Keratinocyte (primary cell): ENCODE results near the gene NR6A1. TPM values are rescaled to one million over a fixed set of nuclear protein-coding genes. Genes with fewer than 3 reads are reported as not detected.

Experiments
- DNase-seq: peaks from one replicate; pipeline ENCODE4 v3.0.0-alpha.2; 2011; ENCODE audit warnings: low read depth, missing footprints, low spot score
- FAIRE-seq: peaks from 2 replicates; lab custom pipeline; 2011; peaks lifted over from hg19 to GRCh38; lab: Jason Lieb, UNC
- H2AFZ ChIP-seq: 2 replicates; pipeline ENCODE4 v1.6.0; 2012; ENCODE audit warnings: low read length, control low read depth, inconsistent platforms; ENCODE audit not compliant: control insufficient read depth
- H3K27ac ChIP-seq: 2 replicates; pipeline ENCODE4 v1.5.1; 2011; ENCODE audit warnings: low read length; ENCODE audit not compliant: control insufficient read depth, insufficient read depth
- H3K27me3 ChIP-seq: 3 replicates; pipeline ENCODE4 v1.6.0; 2011; ENCODE audit warnings: low read length; ENCODE audit not compliant: control insufficient read depth, insufficient read depth; ENCODE audit errors: extremely low read depth
- H3K36me3 ChIP-seq, 2 experiments: 2 replicates in 1 of 2; 3 replicates in 1 of 2; pipeline ENCODE4 v1.5.1; 2011; ENCODE audit warnings: low read length in 2 of 2, mild to moderate bottlenecking in 1 of 2; ENCODE audit not compliant: control insufficient read depth in 2 of 2, insufficient read depth in 2 of 2; ENCODE audit errors: extremely low read depth in 1 of 2
- H3K4me1 ChIP-seq: 3 replicates; pipeline ENCODE4 v1.5.1; 2011; ENCODE audit warnings: low read length; ENCODE audit not compliant: control insufficient read depth, insufficient read depth; ENCODE audit errors: extremely low read depth
- H3K4me2 ChIP-seq: 3 replicates; pipeline ENCODE4 v1.6.0; 2011; ENCODE audit warnings: low read depth, low read length; ENCODE audit not compliant: control insufficient read depth, insufficient read depth; ENCODE audit errors: extremely low read depth
- H3K4me3 ChIP-seq, 3 experiments: fragments of 200-600 bp in 1 of 3; sonication (generic) in 1 of 3; 2 replicates in 2 of 3; 3 replicates in 1 of 3; pipeline ENCODE4 v1.5.1; 2011 to 2016; ENCODE audit warnings: low read length in 3 of 3, mild to moderate bottlenecking in 3 of 3, control low read depth in 2 of 3, inconsistent platforms in 1 of 3, low read depth in 1 of 3, mixed read lengths in 1 of 3, mixed run types in 1 of 3, moderate library complexity in 1 of 3; ENCODE audit not compliant: control insufficient read depth in 2 of 3, insufficient read depth in 2 of 3; ENCODE audit errors: extremely low read depth in 1 of 3
- H3K79me2 ChIP-seq: 2 replicates; pipeline ENCODE4 v1.6.0; 2012; ENCODE audit warnings: low read length; ENCODE audit not compliant: control insufficient read depth, insufficient read depth
- H3K9ac ChIP-seq: 3 replicates; pipeline ENCODE4 v1.6.0; 2011; ENCODE audit warnings: low read length; ENCODE audit not compliant: control insufficient read depth, insufficient read depth; ENCODE audit errors: extremely low read depth
- H3K9me1 ChIP-seq: 3 replicates; pipeline ENCODE4 v1.6.0; 2011; ENCODE audit warnings: low read length; ENCODE audit not compliant: control insufficient read depth, insufficient read depth; ENCODE audit errors: extremely low read depth
- H3K9me3 ChIP-seq: 2 replicates; pipeline ENCODE4 v1.5.1; 2012; ENCODE audit warnings: low read depth, low read length; ENCODE audit not compliant: control insufficient read depth
- H4K20me1 ChIP-seq: 3 replicates; pipeline ENCODE4 v1.6.0; 2011; ENCODE audit warnings: low read length; ENCODE audit not compliant: control insufficient read depth, insufficient read depth; ENCODE audit errors: extremely low read depth
- EZH2 ChIP-seq: IDR thresholded peaks from one replicate; pipeline ENCODE4 v1.6.1; 2012; ENCODE audit warnings: inconsistent platforms, mild to moderate bottlenecking, low read length, moderate library complexity
- dilution Hi-C: fragments of 300-500 bp; cut with MboI; formaldehyde crosslinking; loops from one replicate; pipeline ENCODE4 v1.7.0; 2020; ENCODE audit warnings: low sequenced_read_pairs; ENCODE audit not compliant: extremely low pct_ligation_motif_present
- polyA plus RNA-seq, 5 experiments: library from polyadenylated mRNA; depleted of rRNA in 3 of 5; stranded (reverse) in 3 of 5; stranded (forward) in 1 of 5; unstranded in 1 of 5; fragments of >200 nt; gene quantifications; 1 replicate in 1 of 5; 2 replicates in 3 of 5; 3 replicates in 1 of 5; pipeline versions ENCODE4 v1.2.1 to v1.2.3, GENCODE V29; 2011 to 2012; ENCODE audit warnings: missing spikeins in 2 of 5, low read depth in 1 of 5, low replicate concordance in 1 of 5
- TF ChIP-seq, protein P1 (sequence below), 3 experiments: IDR thresholded peaks in 1 of 3; conservative IDR thresholded peaks in 1 of 3; optimal IDR thresholded peaks in 1 of 3; 2 replicates in 2 of 3; 3 replicates in 1 of 3; pipeline versions ENCODE3 to v1.5.1; 2011; ENCODE audit warnings: low read length in 3 of 3, mild to moderate bottlenecking in 3 of 3, moderate library complexity in 2 of 3, control low read depth in 1 of 3, inconsistent platforms in 1 of 3; ENCODE audit not compliant: insufficient read depth in 2 of 3; ENCODE audit errors: extremely low read depth in 1 of 3

The NR6A1 gene
- polyA plus RNA-seq, 1 donor (not counting 4 experiments of a cell fraction or from before 2014, with no cell fraction given): 1.8 TPM

- peaks cover 9% of the 10 kb centered on the region for H3K27me3 ChIP-seq
- FAIRE-seq: no peak
- no peaks in the 10 kb centered on the region for H3K9me1 ChIP-seq
- TF ChIP-seq, protein P1, sequence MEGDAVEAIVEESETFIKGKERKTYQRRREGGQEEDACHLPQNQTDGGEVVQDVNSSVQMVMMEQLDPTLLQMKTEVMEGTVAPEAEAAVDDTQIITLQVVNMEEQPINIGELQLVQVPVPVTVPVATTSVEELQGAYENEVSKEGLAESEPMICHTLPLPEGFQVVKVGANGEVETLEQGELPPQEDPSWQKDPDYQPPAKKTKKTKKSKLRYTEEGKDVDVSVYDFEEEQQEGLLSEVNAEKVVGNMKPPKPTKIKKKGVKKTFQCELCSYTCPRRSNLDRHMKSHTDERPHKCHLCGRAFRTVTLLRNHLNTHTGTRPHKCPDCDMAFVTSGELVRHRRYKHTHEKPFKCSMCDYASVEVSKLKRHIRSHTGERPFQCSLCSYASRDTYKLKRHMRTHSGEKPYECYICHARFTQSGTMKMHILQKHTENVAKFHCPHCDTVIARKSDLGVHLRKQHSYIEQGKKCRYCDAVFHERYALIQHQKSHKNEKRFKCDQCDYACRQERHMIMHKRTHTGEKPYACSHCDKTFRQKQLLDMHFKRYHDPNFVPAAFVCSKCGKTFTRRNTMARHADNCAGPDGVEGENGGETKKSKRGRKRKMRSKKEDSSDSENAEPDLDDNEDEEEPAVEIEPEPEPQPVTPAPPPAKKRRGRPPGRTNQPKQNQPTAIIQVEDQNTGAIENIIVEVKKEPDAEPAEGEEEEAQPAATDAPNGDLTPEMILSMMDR (optimal IDR thresholded peaks at IDR 0.05 in 1 of 3, IDR thresholded peaks at IDR 0.05 in 1 of 3, conservative IDR thresholded peaks at IDR 0.05 in 1 of 3; ENCODE audit: extremely low read depth in 1 of 3, insufficient read depth in 2 of 3, low read length in 3 of 3): peak; percentile 68 to 94 (median 88)
- TF ChIP-seq EZH2: no peak
- H3K4me3 ChIP-seq: peak overlapping the region; percentile 77 to 82 (median 79)
- no peaks in the 10 kb centered on the region for H3K9me3 ChIP-seq
- peaks cover 9% of the 10 kb centered on the region for H3K4me1 ChIP-seq
- H2AFZ ChIP-seq: peak overlapping the region; percentile 89
- peak overlapping the region; percentile 86 for H3K27ac ChIP-seq
- H4K20me1 ChIP-seq: no peaks in the 10 kb centered on the region
- no peak for DNase-seq
- no peaks in the 10 kb centered on the region for H3K36me3 ChIP-seq
- dilution Hi-C loops: no loop called here
- peak overlapping the region; percentile 69 for H3K4me2 ChIP-seq
- H3K79me2 ChIP-seq: peaks cover 1% of the 10 kb centered on the region
- H3K9ac ChIP-seq: peak overlapping the region; percentile 76
Observed at GRCh38 chr9:124771867-124772679, 962 bp upstream of the NR6A1 start.

- peak overlapping the region; percentile 55 for H2AFZ ChIP-seq
- H3K4me1 ChIP-seq: peaks cover 7% of the 10 kb centered on the region
- peak overlapping the region; percentile 76 for H3K9ac ChIP-seq
- H3K4me2 ChIP-seq: peak overlapping the region; percentile 59
- no peaks in the 10 kb centered on the region for H3K9me3 ChIP-seq
- no peak for FAIRE-seq
- DNase-seq: no peak
- TF ChIP-seq, protein P1 (optimal IDR thresholded peaks at IDR 0.05 in 1 of 3, IDR thresholded peaks at IDR 0.05 in 1 of 3, conservative IDR thresholded peaks at IDR 0.05 in 1 of 3; ENCODE audit: extremely low read depth in 1 of 3, insufficient read depth in 2 of 3, low read length in 3 of 3): no peak
- no peak for TF ChIP-seq EZH2
- H4K20me1 ChIP-seq: no peaks in the 10 kb centered on the region
- no peaks in the 10 kb centered on the region for H3K9me1 ChIP-seq
- H3K4me3 ChIP-seq: peak overlapping the region; percentile 76 to 82 (median 82)
- H3K27me3 ChIP-seq: no peaks in the 10 kb centered on the region
- dilution Hi-C loops: no loop called here
- no peaks in the 10 kb centered on the region for H3K36me3 ChIP-seq
- peak overlapping the region; percentile 86 for H3K27ac ChIP-seq
- peaks cover 1% of the 10 kb centered on the region for H3K79me2 ChIP-seq
Observed at GRCh38 chr9:124770359-124771020, 621 bp downstream of the NR6A1 start.
